ENCODE data around the gene PRDX2.

The PRDX2 gene

DNA sequence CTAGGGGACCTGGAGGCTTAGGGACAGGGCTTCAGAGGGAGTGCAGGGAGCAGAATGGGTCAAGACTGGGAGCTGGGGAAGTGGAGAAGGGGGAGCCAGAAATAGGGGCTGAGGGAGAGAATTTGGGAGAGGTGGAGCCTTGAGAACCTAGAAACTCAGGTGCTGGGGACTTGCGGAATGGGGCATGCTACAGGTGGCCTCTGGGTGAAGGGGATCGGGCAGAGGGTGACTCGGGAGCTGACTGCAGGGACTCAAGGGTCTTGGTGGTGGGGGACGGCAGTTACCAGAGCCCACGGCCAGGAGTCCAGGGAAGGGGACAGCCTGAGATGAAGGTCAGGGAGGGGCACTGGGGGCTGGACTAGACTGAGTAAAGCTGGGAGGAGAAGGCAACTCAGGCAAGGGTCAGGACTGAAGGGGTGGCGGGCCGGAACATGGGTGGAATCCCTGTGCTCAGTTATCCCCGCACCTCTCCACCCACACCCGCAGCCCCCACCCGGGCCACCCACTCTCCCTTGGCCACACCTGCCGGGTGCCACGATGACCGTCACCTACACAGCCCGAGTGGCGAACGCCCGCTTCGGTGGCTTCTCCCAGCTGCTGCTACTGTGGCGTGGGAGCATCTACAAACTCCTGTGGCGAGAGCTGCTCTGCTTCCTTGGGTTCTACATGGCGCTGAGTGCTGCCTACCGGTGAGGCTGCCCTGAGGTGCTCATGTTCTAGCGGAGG, 49.4 kb downstream of the PRDX2 start:
- no peak for DNase-seq (ENCODE audit: low read depth)

DNA sequence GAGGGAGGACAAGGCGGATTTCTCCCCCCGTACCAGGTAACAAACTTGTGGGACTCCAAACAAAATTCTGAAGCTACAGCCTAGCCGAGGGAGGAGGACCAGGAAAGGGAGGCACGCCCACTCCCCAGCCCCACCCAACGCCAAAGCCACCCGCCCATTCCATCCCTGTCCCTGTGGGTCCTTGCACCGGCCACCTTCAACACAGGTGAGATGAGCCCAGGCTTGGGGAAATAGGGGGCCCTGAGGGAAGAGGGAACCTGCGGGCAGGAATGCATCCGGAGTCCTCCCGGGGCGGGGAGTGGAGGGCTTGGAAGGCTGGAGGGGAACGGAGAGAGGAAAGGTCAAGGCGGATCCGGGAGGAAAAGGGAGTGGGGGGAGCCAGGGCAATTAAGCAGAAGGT, 50.0 kb downstream of the PRDX2 start, which contains the start of gene BEST2:
BEST2 (plus strand) TSS at position 157 of the 400 bp plus-strand sequence. CDS start 802 bp downstream, outside the sequence.
- DNase-seq (ENCODE audit: low read depth) = no peak

DNA sequence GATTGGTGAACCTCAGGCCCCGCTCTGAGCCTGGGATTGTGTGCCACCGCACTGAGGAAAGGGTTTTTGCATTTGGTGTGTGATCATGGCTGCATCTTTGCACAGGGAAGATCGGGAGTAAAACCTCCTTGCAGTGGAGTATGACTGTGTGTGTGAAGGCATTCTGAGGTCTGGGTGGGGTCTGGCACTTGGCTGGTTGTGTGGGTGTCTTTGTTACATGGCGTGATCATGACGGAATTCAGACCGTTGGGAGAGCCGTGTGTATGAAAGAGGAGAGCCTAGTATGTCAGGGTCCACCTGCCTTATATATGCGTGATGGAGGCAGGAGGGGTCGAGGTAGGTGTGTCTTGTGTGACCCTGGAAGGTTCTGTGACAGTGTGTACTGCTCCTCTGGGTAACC, 50.7 kb downstream of the PRDX2 start:
- DNase-seq (ENCODE audit: low read depth) = no peak

GRCh38 chr19:12749938-12750521, 51.6 kb downstream of the PRDX2 start:
- no peak for DNase-seq (ENCODE audit: low read depth)

DNA sequence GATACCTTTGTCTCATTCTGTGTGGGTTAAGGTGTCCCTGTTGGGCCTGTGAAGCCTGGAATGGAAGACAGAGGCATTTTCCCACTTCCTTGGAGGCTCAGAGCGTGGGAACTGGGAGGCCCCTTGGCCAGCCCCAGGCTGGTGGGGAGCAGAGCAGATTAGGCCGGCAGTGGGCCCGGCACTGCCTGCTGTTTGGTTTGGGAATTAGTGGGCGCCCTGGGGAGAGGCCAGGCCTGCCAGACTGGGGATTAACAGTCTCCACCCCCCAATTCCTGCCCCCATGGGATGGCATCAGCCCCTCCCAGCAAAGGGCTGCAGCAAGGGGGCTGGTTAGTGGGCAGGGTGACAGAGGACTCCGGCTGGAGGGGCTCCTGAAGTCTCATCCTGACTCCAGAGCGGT, 53.1 kb downstream of the PRDX2 start:
- no peak for DNase-seq (ENCODE audit: low read depth)
